Measurements from ENCODE around the gene GHR.
"Not testable (repeated sequence)": the region's sequence is repeated elsewhere in the genome, so short reads cannot be mapped to it uniquely, and the experiment has no call there.

The GHR gene

DNA sequence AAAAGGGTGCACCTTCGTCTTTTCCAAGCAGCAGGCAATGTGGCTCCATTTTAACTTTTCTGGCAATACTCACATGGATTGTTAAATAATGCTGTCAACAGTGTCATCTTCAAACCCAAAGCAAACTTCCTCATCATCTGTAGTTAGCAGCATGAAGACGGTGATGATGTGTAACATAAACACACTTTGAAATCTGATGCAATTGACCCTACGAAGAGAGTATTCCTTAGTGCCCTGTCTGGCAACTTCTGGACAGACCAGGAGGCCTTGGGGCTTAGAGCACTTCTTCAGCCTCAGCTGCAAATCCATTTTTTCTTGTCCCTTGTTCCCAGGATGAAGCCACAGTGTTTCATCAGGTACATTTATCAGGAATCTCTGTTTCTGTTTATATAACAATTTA lies 149.1 kb downstream of the GHR start:
- DNase-seq = no peak

DNA sequence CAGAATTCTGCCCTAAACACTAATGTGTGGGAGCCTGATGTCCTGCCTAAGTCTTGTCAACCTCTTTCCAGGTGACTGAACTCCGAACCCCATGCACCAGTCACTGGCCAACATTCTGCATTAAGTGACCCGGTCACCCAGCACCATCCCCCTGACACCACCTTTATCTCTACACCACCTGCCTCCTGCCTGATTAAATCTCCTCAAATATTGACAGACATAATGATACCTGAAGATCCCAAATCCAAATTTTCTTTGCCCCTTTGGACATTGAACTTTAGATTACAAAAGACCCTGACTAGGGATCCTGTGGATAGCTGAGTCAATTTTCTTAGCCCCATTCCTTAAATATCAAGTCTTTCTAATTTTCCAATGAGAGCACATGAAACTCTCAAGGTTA lies 150.1 kb downstream of the GHR start:
- DNase-seq = no peak

DNA sequence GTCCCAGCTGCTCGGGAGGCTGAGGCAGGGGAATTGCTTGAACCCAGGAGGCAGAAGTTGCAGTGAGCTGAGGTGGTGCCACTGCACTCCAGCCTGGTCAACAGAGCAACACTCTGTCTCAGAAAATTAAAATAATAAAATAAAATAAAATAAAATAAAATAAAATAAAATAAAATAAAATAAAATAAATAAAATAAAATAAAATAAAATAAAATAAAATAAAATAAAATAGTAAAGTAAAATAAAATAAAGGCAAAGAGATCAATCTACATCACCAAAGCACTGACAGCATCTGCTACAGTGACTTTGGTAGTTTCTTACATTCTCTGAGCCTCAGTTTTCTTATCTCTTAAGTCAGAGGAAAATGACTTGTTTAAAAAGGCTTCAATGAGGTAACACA lies 152.7 kb downstream of the GHR start:
- not testable (repeated sequence) for DNase-seq

DNA sequence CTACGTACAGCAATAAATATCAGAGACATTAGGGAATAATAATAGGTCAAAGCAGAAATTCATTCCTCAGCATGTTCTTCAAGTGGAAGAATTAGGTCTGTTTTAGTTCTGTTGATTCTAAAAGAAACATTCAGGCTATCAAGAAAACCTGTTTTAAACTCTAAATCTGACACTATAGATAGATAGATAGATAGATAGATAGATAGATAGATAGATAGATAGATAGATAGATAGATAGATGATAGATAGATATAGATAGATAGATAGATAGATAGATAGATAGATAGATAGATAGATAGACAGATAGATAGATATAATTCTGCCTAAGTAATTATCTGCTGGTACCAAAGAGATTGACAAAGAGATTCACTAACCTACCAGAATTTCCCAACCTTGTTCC lies 155.7 kb downstream of the GHR start:
- not testable (repeated sequence) for DNase-seq

DNA sequence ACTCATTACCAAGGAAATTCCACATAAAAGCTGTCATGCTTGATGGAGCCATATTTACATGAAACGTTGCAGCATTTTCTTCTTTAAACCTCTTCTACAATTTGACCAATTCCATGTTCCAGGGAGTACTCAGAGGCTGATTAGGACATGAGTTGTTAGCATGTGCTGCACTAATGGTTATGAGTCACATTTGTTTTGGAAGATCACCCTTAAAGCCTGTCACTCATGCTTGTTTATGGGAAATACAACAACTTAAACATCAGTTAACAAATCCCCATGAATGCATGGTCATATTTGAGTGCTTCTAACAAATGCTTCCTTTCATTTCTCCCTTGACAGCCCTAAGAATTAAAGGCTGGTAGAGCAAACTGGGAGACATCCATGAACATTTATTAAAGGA lies 156.1 kb downstream of the GHR start:
- no peak for DNase-seq

DNA sequence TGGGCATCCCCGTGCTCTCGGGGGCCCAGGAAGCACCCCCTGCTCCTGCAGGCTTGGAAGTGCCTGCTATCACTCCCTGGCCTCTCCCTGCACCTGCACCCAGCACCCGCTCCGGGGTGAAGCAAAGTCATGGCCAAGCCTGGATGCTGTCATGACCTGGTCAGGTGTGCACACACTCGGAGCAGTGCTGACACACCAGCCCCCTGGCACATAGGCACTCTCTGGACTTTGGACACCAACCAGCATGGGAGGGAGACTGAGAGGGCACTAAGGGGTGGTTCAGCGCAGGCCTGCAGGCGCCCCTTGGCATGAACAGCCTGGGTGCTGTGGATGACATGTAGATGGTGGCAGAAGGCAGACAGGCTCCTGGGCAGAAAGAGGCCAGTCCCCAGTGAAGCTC lies 158.6 kb downstream of the GHR start:
- DNase-seq = no peak

DNA sequence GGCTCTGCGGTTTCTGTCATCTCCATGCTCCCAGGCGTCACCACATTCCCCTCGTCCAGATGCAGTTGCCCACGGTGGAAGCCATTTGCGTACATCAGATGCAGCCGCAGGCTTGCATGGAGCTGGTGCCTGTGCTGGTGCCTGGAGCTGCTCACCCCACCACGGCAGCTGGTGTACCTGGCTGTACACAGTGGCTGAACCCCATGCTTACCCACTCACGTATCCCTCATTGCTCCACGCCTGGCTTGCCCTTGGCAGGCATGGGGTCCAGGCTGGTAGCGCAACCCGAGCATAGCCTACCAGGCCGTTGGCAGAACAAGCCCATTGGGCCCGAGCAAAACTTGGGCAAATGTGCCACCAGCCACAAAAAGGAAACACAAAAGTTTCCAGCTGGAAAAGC lies 159.5 kb downstream of the GHR start:
- no peak for DNase-seq

DNA sequence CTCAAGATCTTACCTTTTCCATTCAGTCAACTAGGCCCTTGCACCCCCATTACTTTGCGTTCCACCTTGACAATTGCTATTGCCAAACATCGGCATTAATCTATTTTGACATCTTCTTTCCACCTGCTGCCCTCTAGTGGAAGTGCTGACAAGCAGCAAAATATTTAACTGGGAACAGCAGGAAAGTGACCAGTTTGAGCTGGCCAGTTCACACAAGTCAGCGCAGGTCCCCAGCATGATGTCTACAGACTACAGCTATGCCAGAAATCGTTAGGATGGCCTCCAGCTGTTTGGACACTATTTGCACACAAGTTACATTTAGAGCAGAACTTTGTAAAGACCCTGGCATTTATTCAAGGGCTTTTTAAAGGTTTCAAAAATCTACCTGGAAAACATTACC lies 160.1 kb downstream of the GHR start:
- no peak for DNase-seq

DNA sequence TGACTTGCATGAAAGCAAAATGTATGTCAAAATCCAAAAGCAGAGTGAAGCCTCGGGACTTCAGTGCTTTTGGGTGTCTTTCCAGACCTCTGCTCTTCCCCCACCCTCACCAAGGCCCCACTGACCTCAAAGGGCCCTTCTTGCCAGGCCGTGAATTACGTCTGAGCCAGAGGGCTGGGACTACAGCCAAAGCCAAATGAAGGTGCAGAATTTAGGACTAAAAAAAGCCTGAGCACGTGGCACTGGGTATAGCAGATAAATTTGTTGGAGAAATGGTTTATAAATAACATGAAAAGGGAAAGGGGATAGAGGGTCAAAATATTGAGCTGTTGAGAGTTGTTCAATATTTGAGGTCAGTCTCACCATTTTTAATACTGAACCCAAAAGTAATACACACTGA lies 163.4 kb downstream of the GHR start:
- DNase-seq = no peak

DNA sequence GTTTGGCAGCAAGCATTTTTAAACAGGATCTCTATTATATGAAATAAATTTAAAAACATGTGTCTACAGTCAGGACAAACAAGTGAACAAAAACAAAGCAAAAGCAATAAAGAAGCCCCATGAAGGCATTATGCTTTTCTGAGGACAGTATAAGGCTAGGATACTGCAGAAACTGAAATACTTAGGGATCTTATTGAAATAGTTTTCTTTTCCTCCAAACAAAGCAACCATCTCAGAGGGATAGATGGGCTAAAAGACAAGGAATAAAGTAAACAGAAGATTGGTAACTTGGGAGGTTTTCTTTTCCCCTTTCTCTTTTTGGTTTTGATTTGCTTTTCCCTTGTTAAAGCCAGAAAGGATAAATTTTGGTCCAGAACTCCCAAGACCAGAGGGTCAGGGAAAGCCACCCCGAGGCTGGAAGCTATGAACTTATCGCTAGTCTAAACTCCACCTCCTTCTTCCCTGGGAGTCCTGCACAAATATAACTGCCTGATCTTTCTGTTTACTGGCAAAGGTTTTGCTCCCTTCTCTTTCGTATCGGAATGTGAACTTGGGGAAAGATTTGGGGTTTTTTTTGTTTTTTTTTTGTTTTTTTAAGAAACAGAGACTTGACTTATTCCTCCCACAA lies 164.0 kb downstream of the GHR start:
- no peak for DNase-seq

DNA sequence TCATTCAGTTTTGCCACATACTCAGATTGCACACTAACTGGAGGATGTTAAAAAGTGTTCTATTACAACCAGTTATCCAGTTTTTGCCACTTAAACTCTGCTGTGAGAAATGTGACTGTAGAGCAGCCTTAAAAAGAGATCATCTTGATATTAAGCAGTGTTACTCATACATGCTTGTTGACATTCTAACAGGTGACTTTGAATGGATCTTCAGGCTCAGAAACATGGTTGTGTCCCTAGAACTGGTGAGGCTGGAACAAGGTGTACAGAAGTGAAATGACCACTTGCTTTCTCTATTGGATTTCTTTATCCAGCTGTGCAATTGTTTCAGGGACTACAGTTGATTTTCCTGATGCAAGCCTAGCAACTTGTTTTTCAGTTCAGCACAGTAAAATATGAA lies 167.3 kb downstream of the GHR start:
- DNase-seq = no peak

DNA sequence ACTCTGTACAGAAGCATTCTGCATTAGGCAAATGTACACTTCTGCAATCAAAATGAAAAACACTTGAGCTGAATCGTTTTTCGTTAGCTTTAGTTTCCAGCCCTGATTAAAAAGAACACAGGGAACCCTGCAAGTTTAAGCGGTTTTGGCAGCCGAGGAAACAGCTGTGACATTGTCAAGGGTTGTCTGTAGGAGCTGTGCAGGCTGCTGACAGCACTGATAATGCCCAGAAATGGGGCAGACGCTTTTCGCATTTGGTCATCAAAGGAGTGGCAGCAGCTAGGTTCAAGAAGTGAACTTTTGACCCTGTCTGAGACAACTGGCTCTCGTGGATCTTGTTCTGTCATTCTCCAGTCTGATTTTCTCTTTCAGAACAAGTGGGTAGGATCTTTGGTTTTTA lies 167.8 kb downstream of the GHR start:
- DNase-seq = no peak

DNA sequence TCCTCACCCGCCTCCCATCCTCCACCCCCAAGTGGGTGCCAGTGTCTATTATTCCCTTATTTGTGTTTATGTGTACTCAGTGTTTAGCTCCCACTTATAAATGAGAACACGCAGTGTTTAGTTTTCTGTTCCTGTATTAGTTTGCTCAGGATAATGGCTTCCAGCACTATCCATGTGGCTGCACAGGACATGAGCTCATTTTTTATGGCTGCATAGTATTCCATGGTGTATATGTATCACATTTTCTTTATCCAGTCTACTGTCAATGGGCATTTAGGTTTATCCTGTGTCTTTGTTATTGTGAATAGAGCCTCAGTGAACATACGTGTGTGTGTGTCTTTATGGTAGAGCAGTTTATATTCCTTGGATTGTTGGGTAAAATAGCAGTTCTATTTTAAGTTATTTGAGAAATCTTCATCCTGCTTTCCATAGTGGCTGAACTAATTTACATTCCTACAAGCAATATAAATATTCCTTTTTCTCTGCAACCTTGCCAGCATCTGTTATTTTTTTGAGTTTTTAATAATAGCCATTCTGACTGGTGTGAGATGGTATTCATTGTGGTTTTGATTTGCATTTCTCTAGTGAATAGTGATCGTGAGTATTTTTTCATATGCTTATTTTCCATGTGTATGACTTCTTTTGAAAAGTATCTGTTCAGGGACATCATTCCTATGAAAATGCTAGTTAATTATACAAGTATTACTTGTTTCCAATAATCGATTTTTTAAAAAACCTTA lies 169.3 kb downstream of the GHR start:
- no peak for DNase-seq

DNA sequence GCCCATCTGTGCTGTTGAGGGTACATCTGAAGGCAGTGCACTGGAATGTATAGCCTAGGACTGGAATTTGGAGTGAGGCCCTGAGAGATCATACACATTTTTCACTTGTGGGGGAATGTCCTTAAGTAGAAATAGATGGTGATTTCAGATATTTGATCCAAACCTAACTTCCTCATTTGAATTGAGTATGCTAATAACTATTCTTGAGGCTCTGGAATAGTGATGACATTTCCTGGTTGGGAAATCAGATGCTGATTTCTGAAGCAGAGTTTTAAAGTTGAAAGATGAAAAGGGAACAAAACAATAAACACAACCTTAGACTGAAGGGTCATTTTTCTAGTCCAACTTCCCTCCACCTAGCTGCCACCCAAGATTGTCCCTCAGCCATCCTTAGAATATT lies 170.4 kb downstream of the GHR start:
- DNase-seq = no peak

DNA sequence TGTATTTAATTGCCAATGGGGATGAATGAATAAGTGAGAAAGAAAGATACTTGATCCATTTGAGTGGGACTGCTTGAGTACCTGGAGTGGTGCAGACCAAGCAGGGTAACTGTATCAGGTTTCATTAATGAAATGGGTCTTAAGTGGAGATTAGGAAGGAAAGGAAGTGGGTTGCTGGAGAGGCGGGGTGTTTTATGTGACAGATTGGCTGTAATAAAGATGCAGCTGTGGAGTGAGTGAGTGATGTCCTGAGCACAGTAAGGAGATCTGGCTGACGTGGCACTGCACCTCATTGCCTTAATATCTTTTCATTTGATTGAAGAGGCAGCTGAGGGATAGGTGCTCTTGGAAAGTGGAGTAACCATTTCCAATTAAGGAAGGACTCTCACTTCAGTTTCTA lies 172.4 kb downstream of the GHR start:
- DNase-seq = no peak

DNA sequence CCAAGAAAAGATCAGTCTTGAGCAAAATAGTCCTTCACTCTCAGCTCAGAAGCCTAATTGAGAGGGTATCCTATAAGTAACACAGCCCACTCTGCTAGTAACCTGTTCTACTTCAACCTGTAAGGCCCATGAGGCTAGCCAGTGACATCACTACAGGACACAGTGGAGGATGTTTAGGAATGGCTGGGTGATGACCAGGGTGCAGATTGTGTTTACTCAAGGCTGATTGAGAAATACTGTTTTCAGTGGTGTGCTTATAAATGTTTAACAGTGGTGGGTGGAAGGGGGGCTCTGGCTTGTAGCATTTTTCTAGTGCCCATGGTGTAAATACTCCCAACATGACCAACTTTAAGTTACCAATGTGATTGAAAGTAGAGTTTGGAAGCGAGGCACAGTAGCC lies 173.6 kb downstream of the GHR start:
- no peak for DNase-seq

DNA sequence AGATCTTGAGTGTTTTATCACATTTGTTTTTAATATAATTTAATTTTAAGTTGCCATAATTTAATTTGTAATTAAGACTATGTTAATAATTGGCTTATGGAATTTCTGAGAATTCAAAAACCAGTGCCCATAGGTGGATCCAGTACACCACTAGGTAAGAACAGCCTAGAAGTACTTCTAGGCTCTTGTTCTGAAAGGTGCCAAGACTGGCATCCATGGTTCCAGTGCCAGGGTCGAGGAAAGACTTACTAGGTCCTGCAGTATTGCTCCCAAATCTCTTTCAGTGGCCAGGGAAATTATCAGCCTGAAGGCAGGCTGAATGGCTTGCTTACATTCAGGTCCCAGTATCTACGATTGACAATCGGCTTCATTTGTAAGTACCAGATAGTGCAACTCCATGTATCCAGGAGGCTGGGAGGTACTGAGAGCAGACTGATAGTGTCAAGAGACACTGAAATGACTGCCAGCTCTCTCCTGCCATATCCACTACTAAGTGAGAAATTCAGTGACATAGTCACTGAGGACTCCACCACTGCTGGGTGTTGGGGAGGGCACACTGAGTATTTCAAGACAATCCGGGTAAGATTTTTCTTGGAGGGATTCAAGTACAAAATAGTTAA lies 174.2 kb downstream of the GHR start:
- no peak for DNase-seq

DNA sequence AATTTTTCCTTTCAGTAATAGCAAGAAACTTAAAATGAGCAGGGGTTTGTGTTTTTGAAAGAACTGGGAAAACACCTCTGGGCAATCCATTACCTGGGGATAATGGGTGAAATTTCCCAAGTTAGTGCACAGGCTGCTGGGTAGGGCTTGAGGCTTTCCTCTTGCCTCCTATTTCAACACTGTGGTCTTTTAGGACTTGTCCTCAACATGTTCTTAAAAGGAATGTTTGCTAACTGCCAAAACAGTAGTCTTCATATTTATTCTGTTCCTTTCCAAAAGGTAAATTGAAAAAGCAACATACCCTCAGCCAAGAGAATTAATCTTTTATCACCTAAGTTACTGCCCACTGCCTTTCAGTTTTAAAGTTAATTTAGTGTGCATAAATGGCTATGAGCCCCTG lies 175.1 kb downstream of the GHR start:
- no peak for DNase-seq

DNA sequence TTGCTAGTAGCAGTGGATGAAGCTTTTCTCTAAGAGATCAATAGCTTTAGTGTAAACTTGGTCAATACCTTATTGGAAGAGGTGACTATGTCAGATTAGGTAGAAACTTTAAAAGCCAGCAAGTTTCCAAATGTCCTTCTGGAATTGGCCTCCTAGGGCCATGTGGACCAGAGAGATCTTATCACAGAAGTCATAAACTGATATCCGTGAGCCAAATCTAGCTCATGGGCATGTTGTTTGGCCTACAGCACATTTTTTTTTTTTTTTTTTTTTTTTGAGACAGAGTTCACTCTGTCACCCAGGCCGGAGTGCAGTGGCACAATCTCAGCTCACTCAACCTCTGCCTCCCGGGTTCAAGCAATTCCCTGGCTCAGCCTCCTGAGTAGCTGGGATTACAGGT lies 175.9 kb downstream of the GHR start:
- no peak for DNase-seq

DNA sequence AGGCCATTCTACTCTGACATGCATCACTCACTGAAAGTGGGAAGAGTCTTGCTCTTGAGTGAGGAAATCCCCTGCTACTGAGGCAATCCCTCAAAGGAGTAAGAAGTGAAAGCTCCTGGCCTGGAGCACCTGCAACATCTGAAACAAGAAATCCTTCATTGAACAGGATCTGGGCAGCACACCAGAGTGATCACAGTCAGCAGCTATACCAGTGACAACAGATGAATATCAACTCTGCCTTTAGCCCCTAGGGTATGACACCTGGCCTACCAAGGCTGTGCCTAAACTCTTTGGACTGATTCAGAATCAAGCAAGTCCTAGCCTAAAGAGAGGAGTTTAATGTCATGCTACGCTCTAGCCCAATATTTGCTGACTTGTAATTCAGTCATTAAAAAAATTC lies 177.2 kb downstream of the GHR start:
- no peak for DNase-seq

DNA sequence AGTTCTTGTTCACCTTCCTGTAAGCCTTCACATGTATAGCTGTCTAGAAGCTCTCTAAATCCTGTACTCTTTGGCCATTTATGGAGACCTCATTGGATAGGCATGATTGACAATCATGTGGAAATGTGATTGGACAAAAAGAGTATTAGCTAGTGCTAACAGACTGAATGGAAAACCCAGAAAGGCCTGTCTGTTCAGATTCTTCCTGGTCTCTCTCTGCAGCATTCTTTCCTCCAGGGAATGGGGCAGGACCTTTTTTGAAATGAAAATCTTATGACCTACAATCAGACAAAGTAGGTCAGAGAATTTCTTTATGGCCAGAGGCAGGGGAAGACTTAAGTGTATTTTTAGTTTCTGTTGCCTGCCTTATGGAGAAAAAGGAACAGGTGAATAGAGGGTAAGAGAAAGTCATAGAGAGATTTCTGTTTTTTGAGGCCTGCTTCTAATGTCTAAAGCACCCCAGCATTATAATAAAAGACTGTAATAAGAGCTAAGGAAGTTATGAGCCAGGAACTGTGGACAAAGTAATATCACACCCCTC lies 181.0 kb downstream of the GHR start:
- no peak for DNase-seq

DNA sequence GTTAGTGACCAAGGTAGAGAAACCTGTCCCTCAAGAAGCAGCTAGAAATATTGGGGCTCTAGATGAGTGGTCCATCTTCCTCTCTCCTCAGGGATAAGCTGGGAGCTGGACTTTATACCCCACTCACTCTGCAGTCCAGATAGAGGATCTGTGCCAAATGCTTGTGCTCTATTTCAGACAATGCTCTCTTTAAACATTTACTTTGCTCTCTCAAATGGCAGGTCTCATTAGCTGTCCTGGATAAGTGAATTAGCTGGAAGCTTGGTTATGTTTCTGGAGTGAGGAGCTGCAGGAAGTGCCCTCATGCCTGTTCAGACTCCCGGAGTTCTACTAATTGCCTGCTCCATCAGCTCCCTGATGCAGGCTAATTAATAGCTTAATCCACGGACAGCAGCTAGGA lies 182.3 kb downstream of the GHR start:
- DNase-seq = no peak

DNA sequence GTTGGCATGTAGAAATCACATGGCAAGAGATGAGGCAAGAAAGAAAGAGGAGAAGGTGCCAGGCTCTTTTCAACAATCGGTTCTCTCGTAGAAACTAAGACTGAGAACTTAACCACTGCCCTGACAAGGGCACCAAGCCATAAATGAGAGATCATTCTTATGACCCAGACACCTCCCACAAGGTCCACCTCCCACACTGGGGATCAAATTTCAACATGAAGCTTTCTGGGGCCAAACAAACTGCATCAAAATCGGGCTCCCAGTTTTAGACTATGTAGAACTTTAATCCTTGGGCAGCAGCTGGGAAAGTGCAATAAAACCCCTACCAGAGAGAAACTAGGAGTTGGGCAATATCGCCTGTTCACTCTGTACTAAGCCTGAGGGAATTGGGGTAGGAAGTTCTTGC lies 183.2 kb downstream of the GHR start:
- DNase-seq = no peak

DNA sequence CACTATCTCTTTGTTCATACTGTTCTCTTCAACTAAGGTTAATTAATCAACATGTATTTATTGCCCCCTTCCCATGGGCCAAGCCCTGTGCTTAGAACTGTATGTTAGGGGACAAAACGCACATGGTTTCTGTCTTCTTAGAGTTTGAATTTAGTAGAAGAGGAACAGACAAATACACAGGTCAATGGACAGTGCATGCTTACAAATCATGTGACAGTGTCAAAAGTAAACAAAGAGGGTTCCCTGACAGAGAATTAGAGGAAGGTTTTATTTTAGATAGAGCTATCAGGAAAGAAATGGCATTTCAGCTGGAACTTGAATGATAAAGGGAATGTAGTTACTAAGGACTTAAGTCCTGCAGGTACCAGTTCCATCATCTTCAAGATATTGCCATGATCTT lies 188.2 kb downstream of the GHR start:
- DNase-seq = no peak

Data from GOT3 (cell line).